HCT116 (cell line): ENCODE measurements around the gene GNAI2.

Experiments used
- EGR1 ChIP-seq: IDR thresholded peaks from 2 replicates; pipeline ENCODE4 v1.6.1; 2012; ENCODE audit warnings: low read depth
- EZH2 ChIP-seq: fragments of 200-600 bp; sonication (generic); IDR thresholded peaks from 2 replicates; pipeline ENCODE4 v1.6.1; 2017; ENCODE audit warnings: antibody characterized with exemption, mixed run types
- EZH2phosphoT487 ChIP-seq: fragments of 200-600 bp; IDR thresholded peaks from 2 replicates; pipeline ENCODE4 v1.6.1; 2018; ENCODE audit warnings: antibody characterized with exemption, borderline replicate concordance
- JUND ChIP-seq: IDR thresholded peaks from 2 replicates; pipeline ENCODE4 v1.6.1; 2012
- POLR2A ChIP-seq: IDR thresholded peaks from 2 replicates; pipeline ENCODE4 v1.7.0; 2011; ENCODE audit warnings: borderline replicate concordance; ENCODE audit not compliant: insufficient read depth, insufficient read length; ENCODE audit errors: extremely low read depth
- POLR2AphosphoS5 ChIP-seq: IDR thresholded peaks from 2 replicates; pipeline ENCODE4 v1.6.1; 2011; ENCODE audit warnings: mild to moderate bottlenecking, low read depth, low read length, moderate library complexity
- SP1 ChIP-seq: IDR thresholded peaks from 2 replicates; pipeline ENCODE4 v1.6.1; 2012; ENCODE audit warnings: low read depth
- YY1 ChIP-seq: IDR thresholded peaks from 2 replicates; pipeline ENCODE4 v1.6.1; 2011; ENCODE audit warnings: low read length, low read depth, moderate library complexity, mild to moderate bottlenecking; ENCODE audit not compliant: insufficient replicate concordance; ENCODE audit errors: extremely low read depth
- ZFX ChIP-seq: fragments of 450-650 bp; IDR thresholded peaks from 2 replicates; pipeline ENCODE4 v1.6.1; 2017
- ZNF274 ChIP-seq: fragments of 200-500 bp; sonication (Bioruptor generic); IDR thresholded peaks from 2 replicates; pipeline ENCODE4 v1.6.1; 2014; ENCODE audit warnings: mild to moderate bottlenecking, low read depth, low read length, inconsistent platforms
- TF ChIP-seq, protein P1 (sequence below), 3 experiments: fragments of 200-600 bp in 1 of 3; sonication (generic) in 1 of 3; IDR thresholded peaks in 2 of 3; conservative IDR thresholded peaks in 1 of 3; 2 replicates each; pipeline ENCODE4 v1.5.1; 2012 to 2017; ENCODE audit warnings: low read depth in 2 of 3, low read length in 2 of 3, antibody characterized with exemption in 1 of 3, borderline replicate concordance in 1 of 3, control low read depth in 1 of 3, mild to moderate bottlenecking in 1 of 3, mixed read lengths in 1 of 3, mixed run types in 1 of 3, moderate library complexity in 1 of 3; ENCODE audit not compliant: insufficient read depth in 1 of 3
- TF ChIP-seq, protein P2 (sequence below): IDR thresholded peaks from 2 replicates; pipeline ENCODE4 v1.6.1; 2012

- no peak for TF ChIP-seq SP1
- TF ChIP-seq, protein P1, sequence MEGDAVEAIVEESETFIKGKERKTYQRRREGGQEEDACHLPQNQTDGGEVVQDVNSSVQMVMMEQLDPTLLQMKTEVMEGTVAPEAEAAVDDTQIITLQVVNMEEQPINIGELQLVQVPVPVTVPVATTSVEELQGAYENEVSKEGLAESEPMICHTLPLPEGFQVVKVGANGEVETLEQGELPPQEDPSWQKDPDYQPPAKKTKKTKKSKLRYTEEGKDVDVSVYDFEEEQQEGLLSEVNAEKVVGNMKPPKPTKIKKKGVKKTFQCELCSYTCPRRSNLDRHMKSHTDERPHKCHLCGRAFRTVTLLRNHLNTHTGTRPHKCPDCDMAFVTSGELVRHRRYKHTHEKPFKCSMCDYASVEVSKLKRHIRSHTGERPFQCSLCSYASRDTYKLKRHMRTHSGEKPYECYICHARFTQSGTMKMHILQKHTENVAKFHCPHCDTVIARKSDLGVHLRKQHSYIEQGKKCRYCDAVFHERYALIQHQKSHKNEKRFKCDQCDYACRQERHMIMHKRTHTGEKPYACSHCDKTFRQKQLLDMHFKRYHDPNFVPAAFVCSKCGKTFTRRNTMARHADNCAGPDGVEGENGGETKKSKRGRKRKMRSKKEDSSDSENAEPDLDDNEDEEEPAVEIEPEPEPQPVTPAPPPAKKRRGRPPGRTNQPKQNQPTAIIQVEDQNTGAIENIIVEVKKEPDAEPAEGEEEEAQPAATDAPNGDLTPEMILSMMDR (IDR thresholded peaks at IDR 0.05 in 2 of 3, conservative IDR thresholded peaks at IDR 0.05 in 1 of 3; ENCODE audit: borderline replicate concordance in 1 of 3, insufficient read depth in 1 of 3, low read depth in 2 of 3, low read length in 2 of 3), result no peak
- no peak for TF ChIP-seq YY1
- no peak for TF ChIP-seq ZNF274
- TF ChIP-seq EZH2, result no peak
- TF ChIP-seq POLR2A, result no peak
- no peak for TF ChIP-seq POLR2AphosphoS5
- TF ChIP-seq ZFX, result no peak
- TF ChIP-seq EZH2phosphoT487, result no peak
- TF ChIP-seq EGR1, result no peak
- TF ChIP-seq, protein P2, sequence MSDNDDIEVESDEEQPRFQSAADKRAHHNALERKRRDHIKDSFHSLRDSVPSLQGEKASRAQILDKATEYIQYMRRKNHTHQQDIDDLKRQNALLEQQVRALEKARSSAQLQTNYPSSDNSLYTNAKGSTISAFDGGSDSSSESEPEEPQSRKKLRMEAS, result no peak
- no peak for TF ChIP-seq JUND
These were observed 7.0 kb downstream of the GNAI2 start for GRCh38 chr3:50242851-50243542.
